ENCODE data around the gene PLEK.

GRCh38 chr2:68330691-68331090 lies 34.4 kb upstream of the PLEK start:
- TF ChIP-seq SUZ12 (IDR thresholded peaks at IDR 0.05; ENCODE audit: extremely low read depth, insufficient read depth, insufficient read length) (no peak), YY1 (IDR thresholded peaks at IDR 0.05; ENCODE audit: insufficient read depth, insufficient read length) (no peak), ZNF274 (IDR thresholded peaks at IDR 0.05; ENCODE audit: low read depth, low read length) (no peak)

Measured in NT2/D1 (cell line).